HG02870 (cell line): Measurements from ENCODE around the gene PRR20D.
"Not testable (repeated sequence)": the region's sequence is repeated elsewhere in the genome, so short reads cannot be mapped to it uniquely, and the experiment has no call there.

Experiments
- ATAC-seq: cut with Tn5 transposase; IDR thresholded peaks from one replicate; pipeline ENCODE4 v1.9.1; 2021; ENCODE audit warnings: mild to moderate bottlenecking, moderate library complexity; ENCODE audit not compliant: unreplicated experiment

PRR20D gene

DNA sequence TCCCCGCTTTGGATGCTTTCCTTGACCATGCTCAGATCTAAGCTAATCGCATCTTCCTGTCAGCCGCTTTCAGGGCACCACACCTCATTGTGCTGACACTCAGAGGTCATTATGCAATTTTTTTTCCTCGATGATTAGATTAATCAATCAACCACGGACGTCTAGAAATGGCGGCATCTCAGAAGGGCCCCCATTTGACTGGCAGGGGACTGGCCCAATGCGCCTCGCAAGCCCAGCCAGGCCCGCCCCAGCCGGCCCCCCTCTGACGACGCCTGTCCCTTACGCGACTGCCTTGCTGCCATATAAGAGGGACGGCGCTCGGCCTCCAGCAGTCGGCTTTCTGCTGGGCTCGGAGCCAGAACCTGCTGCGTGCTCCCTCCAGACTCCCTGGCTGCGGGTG is at the start of gene PRR20D:
Gene PRR20D (plus strand): TSS at position 301 of the 400 bp plus-strand sequence. CDS start 387 bp downstream, outside the sequence.
- not testable (repeated sequence) for ATAC-seq

DNA sequence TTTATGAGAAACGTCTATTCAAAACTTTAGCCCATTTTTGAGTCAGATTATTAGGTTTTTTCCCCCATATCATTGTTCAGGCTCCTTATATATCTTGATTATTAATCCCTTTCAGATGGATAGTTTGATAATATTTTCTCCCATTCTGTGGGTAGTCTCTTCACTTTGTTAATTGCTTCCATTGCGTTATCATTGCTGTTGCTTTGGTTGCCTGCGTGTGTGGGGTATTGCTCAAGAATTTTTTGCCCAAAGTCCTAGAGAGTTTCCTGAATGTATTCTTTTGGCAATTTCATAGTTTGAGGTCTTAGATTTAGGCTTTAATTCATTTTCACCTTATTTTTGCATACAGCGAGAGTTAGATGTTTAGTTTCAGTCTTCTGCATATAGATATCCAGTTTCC is 45.5 kb upstream of the PRR20D start:
- ATAC-seq: no peak

DNA sequence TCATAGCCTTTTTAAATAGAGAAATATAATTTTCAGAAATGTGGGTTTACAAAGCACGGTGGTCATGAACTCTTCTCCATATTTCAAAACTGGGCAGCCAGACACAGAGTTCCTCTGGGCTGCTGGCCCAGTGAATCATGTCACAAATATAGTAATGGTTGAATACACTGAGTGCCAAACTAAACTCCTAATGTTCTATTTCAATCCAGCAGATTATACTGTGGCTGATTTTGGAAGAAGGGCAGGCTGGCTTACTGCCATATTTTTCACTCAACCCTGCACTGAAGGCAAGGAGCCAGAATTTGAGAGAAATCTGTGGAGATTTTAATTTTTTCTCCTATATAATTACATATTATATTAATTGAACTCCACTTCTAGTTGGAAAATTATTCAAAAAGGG is 36.8 kb upstream of the PRR20D start:
- no peak for ATAC-seq

GRCh38 chr13:57128909-57129308 is 31.5 kb upstream of the PRR20D start:
- no peak for ATAC-seq

GRCh38 chr13:57136093-57136492 is 24.3 kb upstream of the PRR20D start:
- ATAC-seq: no peak

GRCh38 chr13:57137585-57137984 is 22.8 kb upstream of the PRR20D start:
- no peak for ATAC-seq

DNA sequence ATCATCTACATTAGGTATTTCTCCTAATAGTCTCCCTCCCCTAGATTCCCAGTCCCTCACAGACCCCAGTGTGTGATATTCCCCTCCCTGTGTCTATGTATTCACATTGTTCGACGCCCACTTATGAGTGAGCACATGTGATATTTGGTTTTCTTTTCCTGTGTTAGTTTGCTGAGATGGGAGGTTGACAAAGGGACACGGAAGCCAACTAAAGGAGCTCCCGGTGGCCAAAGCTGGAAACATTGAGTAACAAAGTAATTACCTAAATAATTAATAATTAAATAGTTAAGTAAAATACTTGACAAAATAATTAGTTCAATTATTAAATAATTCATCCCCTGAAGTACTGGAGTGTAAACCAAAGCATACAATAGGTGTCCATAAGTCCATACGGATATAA is 21.4 kb upstream of the PRR20D start:
- ATAC-seq: no peak

DNA sequence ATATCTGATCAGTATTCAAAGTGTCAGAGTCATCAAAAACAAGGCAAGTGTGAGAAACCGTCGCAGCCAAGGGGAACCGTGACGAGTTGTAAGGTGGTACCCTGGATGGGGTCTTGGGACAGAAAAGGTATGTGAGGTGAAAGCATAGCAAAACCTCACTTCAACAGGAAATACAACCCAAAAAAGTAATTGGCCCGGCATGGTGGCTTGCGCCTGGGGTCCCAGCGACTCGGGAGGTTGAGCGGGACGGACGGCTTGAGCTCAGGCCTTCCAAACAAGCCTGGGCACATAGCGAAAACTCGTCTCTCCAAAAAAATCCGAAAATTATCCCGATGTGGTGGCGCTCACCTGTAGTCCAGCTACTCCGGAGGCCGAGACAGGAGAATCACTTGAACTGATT is 20.7 kb upstream of the PRR20D start:
- not testable (repeated sequence) for ATAC-seq

DNA sequence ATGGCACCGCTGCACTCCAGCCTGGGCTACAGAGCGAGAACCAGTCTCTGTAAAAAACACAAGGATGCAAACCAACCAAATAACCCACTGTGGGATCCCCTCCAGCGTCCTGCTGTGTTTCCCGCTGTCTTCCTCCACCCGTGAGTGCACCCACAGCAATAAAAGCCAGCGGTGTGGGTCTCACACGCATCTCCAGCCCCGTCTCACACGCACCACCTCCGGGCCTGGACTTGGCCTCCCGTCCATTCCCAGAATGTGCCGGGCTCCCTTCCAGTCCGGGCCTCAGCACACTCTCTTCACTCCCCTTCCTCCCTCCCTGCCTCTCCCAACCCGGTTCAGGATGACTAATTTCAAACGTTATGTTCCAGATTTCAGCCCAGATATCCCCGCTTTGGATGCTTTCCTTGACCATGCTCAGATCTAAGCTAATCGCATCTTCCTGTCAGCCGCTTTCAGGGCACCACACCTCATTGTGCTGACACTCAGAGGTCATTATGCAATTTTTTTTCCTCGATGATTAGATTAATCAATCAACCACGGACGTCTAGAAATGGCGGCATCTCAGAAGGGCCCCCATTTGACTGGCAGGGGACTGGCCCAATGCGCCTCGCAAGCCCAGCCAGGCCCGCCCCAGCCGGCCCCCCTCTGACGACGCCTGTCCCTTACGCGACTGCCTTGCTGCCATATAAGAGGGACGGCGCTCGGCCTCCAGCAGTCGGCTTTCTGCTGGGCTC is 20.0 kb upstream of the PRR20D start, which contains the start of gene PRR20A:
Gene PRR20A (plus strand): TSS at position 684 of the 734 bp plus-strand sequence. CDS start 387 bp downstream, outside the sequence.
- not testable (repeated sequence) for ATAC-seq

GRCh38 chr13:57147188-57147587 is 13.2 kb upstream of the PRR20D start, which contains the start of gene PRR20B:
PRR20B (plus strand) TSS chr13:57147488; CDS start chr13:57147875, 387 bp downstream.
- ATAC-seq: not testable (repeated sequence)

DNA sequence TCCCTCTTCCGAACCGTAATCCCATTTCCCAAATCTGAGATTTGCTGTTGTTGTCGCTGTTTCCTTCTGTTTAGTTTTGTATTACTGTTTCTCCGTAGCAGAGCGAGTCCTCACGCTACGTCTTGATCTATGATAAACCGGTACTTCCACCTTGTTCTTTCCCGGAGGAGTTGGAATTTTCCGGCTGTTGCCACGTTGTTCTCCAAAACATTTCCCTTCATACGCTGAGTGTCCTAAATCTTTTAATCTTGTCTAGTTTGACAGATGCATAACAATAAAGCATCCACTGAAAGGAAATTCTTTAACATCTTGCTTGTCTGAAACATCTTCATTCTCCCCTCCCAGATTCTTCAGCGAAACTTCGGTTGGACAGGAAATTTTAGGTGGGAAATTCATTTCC is 12.3 kb upstream of the PRR20D start:
- not testable (repeated sequence) for ATAC-seq

DNA sequence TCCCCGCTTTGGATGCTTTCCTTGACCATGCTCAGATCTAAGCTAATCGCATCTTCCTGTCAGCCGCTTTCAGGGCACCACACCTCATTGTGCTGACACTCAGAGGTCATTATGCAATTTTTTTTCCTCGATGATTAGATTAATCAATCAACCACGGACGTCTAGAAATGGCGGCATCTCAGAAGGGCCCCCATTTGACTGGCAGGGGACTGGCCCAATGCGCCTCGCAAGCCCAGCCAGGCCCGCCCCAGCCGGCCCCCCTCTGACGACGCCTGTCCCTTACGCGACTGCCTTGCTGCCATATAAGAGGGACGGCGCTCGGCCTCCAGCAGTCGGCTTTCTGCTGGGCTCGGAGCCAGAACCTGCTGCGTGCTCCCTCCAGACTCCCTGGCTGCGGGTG is 6.7 kb upstream of the PRR20D start, which contains the start of gene PRR20C:
Gene PRR20C (plus strand): TSS at position 301 of the 400 bp plus-strand sequence. CDS start 387 bp downstream, outside the sequence.
- not testable (repeated sequence) for ATAC-seq

DNA sequence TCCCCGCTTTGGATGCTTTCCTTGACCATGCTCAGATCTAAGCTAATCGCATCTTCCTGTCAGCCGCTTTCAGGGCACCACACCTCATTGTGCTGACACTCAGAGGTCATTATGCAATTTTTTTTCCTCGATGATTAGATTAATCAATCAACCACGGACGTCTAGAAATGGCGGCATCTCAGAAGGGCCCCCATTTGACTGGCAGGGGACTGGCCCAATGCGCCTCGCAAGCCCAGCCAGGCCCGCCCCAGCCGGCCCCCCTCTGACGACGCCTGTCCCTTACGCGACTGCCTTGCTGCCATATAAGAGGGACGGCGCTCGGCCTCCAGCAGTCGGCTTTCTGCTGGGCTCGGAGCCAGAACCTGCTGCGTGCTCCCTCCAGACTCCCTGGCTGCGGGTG is 6.5 kb downstream of the PRR20D start, which contains the start of gene PRR20E:
Gene PRR20E (plus strand): TSS at position 301 of the 400 bp plus-strand sequence. CDS start 387 bp downstream, outside the sequence.
- not testable (repeated sequence) for ATAC-seq

DNA sequence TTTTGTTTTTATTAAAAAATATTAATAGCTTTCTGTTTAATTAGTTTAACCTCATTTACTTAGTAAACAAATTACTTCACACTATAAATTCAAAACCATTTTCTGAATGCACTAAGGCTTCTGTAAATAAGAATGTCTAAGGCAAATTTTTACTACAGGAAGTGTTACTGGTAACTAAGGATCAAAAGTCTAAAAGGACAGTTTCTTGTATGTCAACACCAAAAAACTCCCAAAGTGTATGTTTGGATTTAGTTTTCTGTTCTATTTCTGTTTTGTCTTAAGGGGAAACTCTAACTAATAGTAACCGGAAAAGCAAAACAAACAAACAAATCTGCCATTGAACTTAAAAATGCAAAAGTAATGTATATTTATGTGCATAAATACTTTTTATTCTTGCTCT is 31.2 kb downstream of the PRR20D start:
- ATAC-seq: no peak

- no peak for ATAC-seq
These were observed 52.6 kb downstream of the PRR20D start for GRCh38 chr13:57212989-57213388.
